ENCODE data around the gene ZKSCAN3. TPM values are rescaled to one million over a fixed set of nuclear protein-coding genes. Genes with fewer than 3 reads are reported as not detected.
"Not testable (repeated sequence)": the region's sequence is repeated elsewhere in the genome, so short reads cannot be mapped to it uniquely, and the experiment has no call there.

ZKSCAN3 gene
- total RNA-seq, 1 experiment from 2014 or later, result 6.2 TPM

- no peaks in the 10 kb centered on the region for H3K27me3 ChIP-seq (ENCODE audit: insufficient read depth, low read depth)
- no peak overlapping the region for H3K27ac ChIP-seq
- H3K4me2 ChIP-seq, result no peak overlapping the region
- intact Hi-C loops (cut with micrococcal nuclease; ENCODE audit: unreplicated experiment), result no loop called here
- ChIA-PET POLR2A (ENCODE audit: unreplicated experiment) (no interaction called here), CTCF (no interaction called here)
- TF ChIP-seq EZH2 (IDR thresholded peaks at IDR 0.05; ENCODE audit: low read depth) (no peak), CTCF (conservative IDR thresholded peaks at IDR 0.05) (no peak)
- no peaks in the 10 kb centered on the region for H3K9me3 ChIP-seq (ENCODE audit: insufficient read depth, low read depth)
- no peaks in the 10 kb centered on the region for H3K36me3 ChIP-seq (ENCODE audit: low read depth)
- H4K20me1 ChIP-seq (ENCODE audit: insufficient read depth), result no peaks in the 10 kb centered on the region
- no peak for DNase-seq
- H3K79me2 ChIP-seq (ENCODE audit: low read depth), result no peaks in the 10 kb centered on the region
- no peak overlapping the region for H2AFZ ChIP-seq
- no peaks in the 10 kb centered on the region for H3K4me1 ChIP-seq (replicated peaks; ENCODE audit: insufficient read depth)
- no TSS peak for BruUV-seq (replicated peaks)
- H3K9me2 ChIP-seq (ENCODE audit: insufficient read depth), result no peaks in the 10 kb centered on the region
- no peaks in the 10 kb centered on the region for H3F3A ChIP-seq (ENCODE audit: insufficient read depth, low read depth)
- no peak overlapping the region for H3K4me3 ChIP-seq
These were observed 11.2 kb downstream of the ZKSCAN3 start for GRCh38 chr6:28360961-28361360.

GRCh38 chr6:28365590-28365989, 15.8 kb downstream of the ZKSCAN3 start:
- BruUV-seq (replicated peaks); H3K27ac ChIP-seq; POLR2A ChIA-PET (ENCODE audit: unreplicated experiment); H3F3A ChIP-seq (ENCODE audit: insufficient read depth, low read depth); H3K27me3 ChIP-seq (ENCODE audit: insufficient read depth, low read depth); H4K20me1 ChIP-seq (ENCODE audit: insufficient read depth); DNase-seq; H3K4me1 ChIP-seq (replicated peaks; ENCODE audit: insufficient read depth); CTCF ChIA-PET; H3K9me2 ChIP-seq (ENCODE audit: insufficient read depth); H2AFZ ChIP-seq; H3K36me3 ChIP-seq (ENCODE audit: low read depth); intact Hi-C loops (cut with micrococcal nuclease; ENCODE audit: unreplicated experiment); H3K9me3 ChIP-seq (ENCODE audit: insufficient read depth, low read depth); H3K4me3 ChIP-seq; H3K4me2 ChIP-seq; H3K79me2 ChIP-seq (ENCODE audit: low read depth): not testable (repeated sequence)

GRCh38 chr6:28368522-28368921, 18.8 kb downstream of the ZKSCAN3 start:
- intact Hi-C loops (cut with micrococcal nuclease; ENCODE audit: unreplicated experiment), result no loop called here
- Histone ChIP-seq H3K4me2 (no peak overlapping the region), H3K9me2 (ENCODE audit: insufficient read depth) (no peaks in the 10 kb centered on the region), H3K27me3 (ENCODE audit: insufficient read depth, low read depth) (no peaks in the 10 kb centered on the region), H3K9me3 (ENCODE audit: insufficient read depth, low read depth) (no peaks in the 10 kb centered on the region), H3K36me3 (ENCODE audit: low read depth) (no peaks in the 10 kb centered on the region), H2AFZ (no peak overlapping the region), H3K4me3 (no peak overlapping the region), H3K4me1 (replicated peaks; ENCODE audit: insufficient read depth) (no peaks in the 10 kb centered on the region), H3F3A (ENCODE audit: insufficient read depth, low read depth) (no peaks in the 10 kb centered on the region), H4K20me1 (ENCODE audit: insufficient read depth) (no peaks in the 10 kb centered on the region), H3K79me2 (ENCODE audit: low read depth) (no peaks in the 10 kb centered on the region), H3K27ac (no peak overlapping the region)
- DNase-seq, result no peak
- BruUV-seq (replicated peaks), result no TSS peak
- no peak for TF ChIP-seq EZH2 (IDR thresholded peaks at IDR 0.05; ENCODE audit: low read depth)
- TF ChIP-seq CTCF (conservative IDR thresholded peaks at IDR 0.05), result no peak
- ChIA-PET CTCF (no interaction called here), POLR2A (ENCODE audit: unreplicated experiment) (no interaction called here)

- POLR2A ChIA-PET (ENCODE audit: unreplicated experiment), result no interaction called here
- H3K4me3 ChIP-seq, result no peak overlapping the region
- CTCF ChIA-PET, result no interaction called here
- no peaks in the 10 kb centered on the region for H3K4me1 ChIP-seq (replicated peaks; ENCODE audit: insufficient read depth)
- no peaks in the 10 kb centered on the region for H3K36me3 ChIP-seq (ENCODE audit: low read depth)
- H3K27ac ChIP-seq, result no peak overlapping the region
- intact Hi-C loops (cut with micrococcal nuclease; ENCODE audit: unreplicated experiment), result no loop called here
- no peaks in the 10 kb centered on the region for H3F3A ChIP-seq (ENCODE audit: insufficient read depth, low read depth)
- no TSS peak for BruUV-seq (replicated peaks)
- H2AFZ ChIP-seq, result no peak overlapping the region
- no peaks in the 10 kb centered on the region for H3K79me2 ChIP-seq (ENCODE audit: low read depth)
- no peak for TF ChIP-seq CTCF (conservative IDR thresholded peaks at IDR 0.05)
- no peak for TF ChIP-seq EZH2 (IDR thresholded peaks at IDR 0.05; ENCODE audit: low read depth)
- no peaks in the 10 kb centered on the region for H3K27me3 ChIP-seq (ENCODE audit: insufficient read depth, low read depth)
- no peaks in the 10 kb centered on the region for H3K9me3 ChIP-seq (ENCODE audit: insufficient read depth, low read depth)
- no peaks in the 10 kb centered on the region for H4K20me1 ChIP-seq (ENCODE audit: insufficient read depth)
- H3K9me2 ChIP-seq (ENCODE audit: insufficient read depth), result no peaks in the 10 kb centered on the region
- H3K4me2 ChIP-seq, result no peak overlapping the region
- no peak for DNase-seq
These were observed 19.7 kb downstream of the ZKSCAN3 start for GRCh38 chr6:28369463-28369862.

All from PC-9 (cell line).